BE2C (cell line): Measurements from ENCODE around the gene ABCC6.
"Not testable (repeated sequence)": the region's sequence is repeated elsewhere in the genome, so short reads cannot be mapped to it uniquely, and the experiment has no call there.

Source experiments
- DNase-seq: peaks from one replicate; pipeline ENCODE4 v3.0.0-alpha.2; 2020
- H3K27me3 ChIP-seq: fragments of 250-450 bp; sonication (Bioruptor Pico); 2 replicates; pipeline ENCODE4 v1.5.1; 2020; ENCODE audit warnings: mild to moderate bottlenecking
- H3K36me3 ChIP-seq: fragments of 250-450 bp; sonication (Bioruptor Pico); 2 replicates; pipeline ENCODE4 v1.5.1; 2020; ENCODE audit warnings: mild to moderate bottlenecking
- H3K4me1 ChIP-seq: fragments of 250-450 bp; sonication (Bioruptor Pico); 2 replicates; pipeline ENCODE4 v1.5.1; 2020
- H3K4me3 ChIP-seq: 2 replicates; pipeline ENCODE4 v1.5.1; 2011; ENCODE audit warnings: low read depth, low read length
- H3K9me3 ChIP-seq: fragments of 250-450 bp; sonication (Bioruptor Pico); 2 replicates; pipeline ENCODE4 v1.5.1; 2020
- CTCF ChIP-seq: IDR thresholded peaks from 2 replicates; pipeline ENCODE4 v1.5.1; 2012; ENCODE audit warnings: mild to moderate bottlenecking, low read depth, low read length

Gene ABCC6

DNA sequence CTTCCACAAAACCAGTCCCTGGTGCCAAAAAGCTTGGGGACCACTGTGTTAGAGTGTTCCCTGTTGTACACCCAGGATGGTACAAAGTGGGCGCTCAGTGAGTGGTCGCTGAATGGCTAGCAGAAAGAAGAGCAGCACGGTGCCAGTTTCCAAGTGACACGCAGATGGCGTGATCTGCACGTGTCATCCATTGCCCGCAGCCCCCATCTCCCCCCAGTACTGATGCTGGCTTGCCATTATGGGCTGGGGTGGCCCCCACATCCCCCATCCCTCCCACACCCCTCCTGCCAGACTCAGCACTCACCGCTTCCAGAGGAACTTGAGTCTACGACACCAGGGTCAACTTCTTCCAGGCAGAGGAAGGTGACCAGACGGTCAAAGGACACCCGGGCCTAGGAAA is 36.5 kb downstream of the ABCC6 start:
- no peaks in the 10 kb centered on the region for H3K4me1 ChIP-seq
- no peak overlapping the region for H3K4me3 ChIP-seq
- H3K9me3 ChIP-seq: no peaks in the 10 kb centered on the region
- no peak for TF ChIP-seq CTCF
- H3K27me3 ChIP-seq: no peaks in the 10 kb centered on the region
- no peaks in the 10 kb centered on the region for H3K36me3 ChIP-seq
- DNase-seq: no peak

GRCh38 chr16:16185095-16185494 is 38.2 kb downstream of the ABCC6 start:
- DNase-seq: no peak
- H3K9me3 ChIP-seq: no peaks in the 10 kb centered on the region
- H3K4me1 ChIP-seq: no peaks in the 10 kb centered on the region
- H3K4me3 ChIP-seq: no peak overlapping the region
- TF ChIP-seq CTCF: no peak
- H3K27me3 ChIP-seq: no peaks in the 10 kb centered on the region
- no peaks in the 10 kb centered on the region for H3K36me3 ChIP-seq

DNA sequence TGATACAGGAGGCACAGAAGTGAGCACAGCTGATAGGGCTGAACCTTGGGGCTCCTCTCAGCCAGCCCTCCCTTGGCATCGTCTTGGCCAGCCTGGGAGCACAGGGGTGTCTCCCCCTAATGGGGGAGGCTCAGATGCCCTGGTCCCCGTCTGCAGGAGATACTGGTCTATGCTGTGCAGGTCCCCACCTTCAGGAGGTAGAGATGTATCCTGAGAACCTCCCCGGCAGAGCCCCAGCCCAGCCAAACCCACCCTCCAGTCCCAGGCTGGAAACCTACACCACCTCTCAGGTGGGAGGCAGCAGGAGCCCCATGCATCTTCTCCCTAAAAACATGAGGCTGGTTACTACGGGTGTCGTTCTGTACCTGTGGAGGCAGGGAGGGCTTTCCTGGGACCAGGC is 38.7 kb downstream of the ABCC6 start:
- no peaks in the 10 kb centered on the region for H3K27me3 ChIP-seq
- no peaks in the 10 kb centered on the region for H3K36me3 ChIP-seq
- H3K9me3 ChIP-seq: no peaks in the 10 kb centered on the region
- H3K4me3 ChIP-seq: no peak overlapping the region
- no peak for TF ChIP-seq CTCF
- no peaks in the 10 kb centered on the region for H3K4me1 ChIP-seq
- no peak for DNase-seq

DNA sequence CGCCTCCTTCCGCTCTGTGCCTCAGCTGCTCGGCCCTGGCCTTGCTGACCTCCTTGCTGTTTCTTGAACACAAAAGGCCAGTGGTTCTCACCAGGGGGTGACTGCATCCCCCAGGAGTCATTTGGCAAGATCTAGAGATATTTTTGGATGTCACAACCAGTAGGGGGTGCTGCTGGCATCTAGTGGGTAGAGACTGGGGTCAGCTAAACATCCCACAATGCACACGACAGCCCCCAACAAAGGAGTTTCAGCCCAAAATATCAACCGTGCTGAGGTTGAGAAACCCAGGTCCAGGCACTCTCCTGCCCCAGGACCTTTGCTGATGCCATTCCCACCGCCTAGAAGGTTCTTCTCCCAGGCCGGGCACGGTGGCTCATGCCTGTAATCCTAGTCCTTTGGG is 39.7 kb downstream of the ABCC6 start:
- H3K9me3 ChIP-seq: no peaks in the 10 kb centered on the region
- no peaks in the 10 kb centered on the region for H3K36me3 ChIP-seq
- DNase-seq: no peak
- H3K27me3 ChIP-seq: no peaks in the 10 kb centered on the region
- H3K4me3 ChIP-seq: no peak overlapping the region
- peak; percentile 38 for TF ChIP-seq CTCF
- H3K4me1 ChIP-seq: no peaks in the 10 kb centered on the region

- TF ChIP-seq CTCF: no peak
- no peaks in the 10 kb centered on the region for H3K36me3 ChIP-seq
These were observed 40.4 kb downstream of the ABCC6 start for GRCh38 chr16:16182918-16183317.

GRCh38 chr16:16181748-16182147 is 41.5 kb downstream of the ABCC6 start:
- H3K9me3 ChIP-seq, DNase-seq, H3K4me3 ChIP-seq, H3K4me1 ChIP-seq, H3K36me3 ChIP-seq, H3K27me3 ChIP-seq: not testable (repeated sequence)

More at GRCh38 chr16:16182918-16183317, 40.4 kb downstream of the ABCC6 start:
- Histone ChIP-seq H3K27me3 (no peaks in the 10 kb centered on the region), H3K4me1 (no peaks in the 10 kb centered on the region), H3K4me3 (no peak overlapping the region), H3K9me3 (no peaks in the 10 kb centered on the region)
- no peak for DNase-seq
